RWPE1 (cell line): ENCODE measurements around the gene THBS2.
A peak's percentile ranks its signal among the peaks of the same experiment; 100 is the strongest.

ENCODE experiments used
- CTCF ChIA-PET: fragments of 350-600 bp; sonication (Branson Sonifier 250); formaldehyde crosslinking; extraction: SDS; loops from one replicate; lab custom pipeline; 2021; lab: Yijun Ruan, JAX
- POLR2A ChIA-PET: fragments of 400-600 bp; formaldehyde crosslinking; extraction: SDS; loops from one replicate; lab custom pipeline; 2020; ENCODE audit warnings: antibody characterized with exemption; ENCODE audit not compliant: low non-redundant PET; lab: Yijun Ruan, JAX
- DNase-seq: peaks from one replicate; pipeline ENCODE4 v3.0.0; 2012; ENCODE audit warnings: low spot score
- H3K27ac ChIP-seq: fragments of 450-650 bp; 2 replicates; pipeline ENCODE4 v1.5.1; 2017
- CTCF ChIP-seq: fragments of 450-650 bp; conservative IDR thresholded peaks from 2 replicates; pipeline ENCODE4 v1.5.1; 2017; ENCODE audit warnings: low read depth, mild to moderate bottlenecking

Gene THBS2

GRCh38 chr6:169293196-169293595 is 39.5 kb upstream of the THBS2 start:
- no peak for DNase-seq

GRCh38 chr6:169292338-169293124 is 38.9 kb upstream of the THBS2 start:
- ChIA-PET POLR2A (no interaction called here), CTCF (interaction anchor here (0.5 kb wide), 1 partner anchor 300 kb away, joined by 4 read pairs; no protein-coding TSS in a partner anchor)
- peak overlapping the region; percentile 86 for H3K27ac ChIP-seq
- DNase-seq: peak; percentile 89
- TF ChIP-seq CTCF: no peak

More at GRCh38 chr6:169293196-169293595, 39.5 kb upstream of the THBS2 start:
- no peak for TF ChIP-seq CTCF
- ChIA-PET POLR2A (no interaction called here), CTCF (interaction anchor here (0.5 kb wide), 1 partner anchor 300 kb away, joined by 4 read pairs; no protein-coding TSS in a partner anchor)
- H3K27ac ChIP-seq: peak overlapping the region; percentile 74

GRCh38 chr6:169291646-169292337 is 38.1 kb upstream of the THBS2 start:
- CTCF ChIA-PET: interaction anchor here (0.5 kb wide), 1 partner anchor 154 kb away, joined by 3 read pairs; no protein-coding TSS in a partner anchor
- peak overlapping the region; percentile 86 for H3K27ac ChIP-seq
- POLR2A ChIA-PET: no interaction called here
- no peak for DNase-seq
- no peak for TF ChIP-seq CTCF

- no peak for TF ChIP-seq CTCF
- DNase-seq: no peak
- CTCF ChIA-PET: interaction anchor here (0.5 kb wide), 1 partner anchor 154 kb away, joined by 3 read pairs; no protein-coding TSS in a partner anchor
- H3K27ac ChIP-seq: peak overlapping the region; percentile 86
- POLR2A ChIA-PET: no interaction called here
Measured at GRCh38 chr6:169291148-169291547, 37.5 kb upstream of the THBS2 start.

- DNase-seq: peak; percentile 66
Measured at GRCh38 chr6:169289619-169290339, 36.1 kb upstream of the THBS2 start.

More at GRCh38 chr6:169289619-169290339, 36.1 kb upstream of the THBS2 start:
- peak overlapping the region; percentile 86 for H3K27ac ChIP-seq
- CTCF ChIA-PET: interaction anchor here (0.8 kb wide), 1 partner anchor 190 kb away, joined by 3 read pairs; no protein-coding TSS in a partner anchor
- TF ChIP-seq CTCF: no peak
- POLR2A ChIA-PET: no interaction called here
